OCI-LY3 (cell line): Measurements from ENCODE around the gene SLC43A2.
"Not testable (repeated sequence)": the region's sequence is repeated elsewhere in the genome, so short reads cannot be mapped to it uniquely, and the experiment has no call there.

Experiments
- H2AFZ ChIP-seq: fragments of 200-600, 300-600 bp; shearing (Covaris generic); 2 replicates; pipeline ENCODE4 v1.6.0; 2014; ENCODE audit warnings: antibody characterized with exemption, low read depth, low read length
- H3K27ac ChIP-seq: fragments of 200-600, 300-600 bp; sonication (generic); 2 replicates; pipeline ENCODE4 v1.5.1; 2014; ENCODE audit warnings: mild to moderate bottlenecking, low read length, moderate library complexity, mixed read lengths
- H3K27me3 ChIP-seq: fragments of 200-600, 300-600 bp; sonication (generic); 2 replicates; pipeline ENCODE4 v1.6.1; 2014; ENCODE audit warnings: low read depth, low read length, mixed read lengths
- H3K36me3 ChIP-seq: fragments of 200-600, 300-600 bp; sonication (generic); replicated peaks from 2 replicates; pipeline ENCODE3; 2014; ENCODE audit warnings: low read depth, low read length, mixed read lengths
- H3K4me1 ChIP-seq: fragments of 300-600, 200-600 bp; sonication (generic); 2 replicates; pipeline ENCODE4 v1.6.1; 2014; ENCODE audit warnings: low read length, mixed read lengths
- H3K4me2 ChIP-seq: fragments of 200-600, 300-600 bp; sonication (generic); 2 replicates; pipeline ENCODE4 v1.6.1; 2014; ENCODE audit warnings: low read length, mixed read lengths
- H3K4me3 ChIP-seq: fragments of 300-600, 200-600 bp; sonication (generic); 2 replicates; pipeline ENCODE4 v1.5.1; 2014; ENCODE audit warnings: antibody characterized with exemption, mild to moderate bottlenecking, low read length, moderate library complexity
- H3K79me2 ChIP-seq: fragments of 300-600, 200-600 bp; shearing (Covaris generic); 2 replicates; pipeline ENCODE4 v1.6.1; 2014; ENCODE audit warnings: mild to moderate bottlenecking, low read length, mixed read lengths
- H3K9ac ChIP-seq: fragments of 300-600, 200-600 bp; shearing (Covaris generic); 2 replicates; pipeline ENCODE4 v1.6.0; 2014; ENCODE audit warnings: mild to moderate bottlenecking, low read length, moderate library complexity
- H3K9me3 ChIP-seq: fragments of 200-600, 300-600 bp; shearing (Covaris generic); 2 replicates; pipeline ENCODE4 v1.6.1; 2014; ENCODE audit warnings: low read length, mixed read lengths; ENCODE audit not compliant: insufficient read depth
- H4K20me1 ChIP-seq: fragments of 200-600, 300-600 bp; sonication (generic); 2 replicates; pipeline ENCODE4 v1.6.1; 2016; ENCODE audit warnings: low read length, mixed read lengths; ENCODE audit not compliant: insufficient read depth
- EZH2phosphoT487 ChIP-seq: fragments of 200-600 bp; shearing (Covaris generic); IDR thresholded peaks from 2 replicates; pipeline ENCODE4 v1.6.1; 2018; ENCODE audit warnings: antibody characterized with exemption, mixed run types, low read depth
- TF ChIP-seq, protein P1 (sequence below): fragments of 200-600, 300-600 bp; sonication (generic); IDR thresholded peaks from 2 replicates; pipeline ENCODE4 v1.5.1; 2014; ENCODE audit warnings: antibody characterized with exemption, low read length, low read depth

SLC43A2 gene

GRCh38 chr17:1563786-1564613 lies 64.6 kb downstream of the SLC43A2 start:
- no peaks in the 10 kb centered on the region for H3K36me3 ChIP-seq
- no peak overlapping the region for H2AFZ ChIP-seq
- H4K20me1 ChIP-seq, result peaks cover 22% of the 10 kb centered on the region
- no peaks in the 10 kb centered on the region for H3K27me3 ChIP-seq
- no peak overlapping the region for H3K4me3 ChIP-seq
- TF ChIP-seq EZH2phosphoT487, result no peak
- no peak overlapping the region for H3K4me2 ChIP-seq
- peaks cover 21% of the 10 kb centered on the region for H3K4me1 ChIP-seq
- H3K27ac ChIP-seq, result no peak overlapping the region
- H3K9ac ChIP-seq, result no peak overlapping the region
- no peaks in the 10 kb centered on the region for H3K9me3 ChIP-seq
- peaks cover 35% of the 10 kb centered on the region for H3K79me2 ChIP-seq

DNA sequence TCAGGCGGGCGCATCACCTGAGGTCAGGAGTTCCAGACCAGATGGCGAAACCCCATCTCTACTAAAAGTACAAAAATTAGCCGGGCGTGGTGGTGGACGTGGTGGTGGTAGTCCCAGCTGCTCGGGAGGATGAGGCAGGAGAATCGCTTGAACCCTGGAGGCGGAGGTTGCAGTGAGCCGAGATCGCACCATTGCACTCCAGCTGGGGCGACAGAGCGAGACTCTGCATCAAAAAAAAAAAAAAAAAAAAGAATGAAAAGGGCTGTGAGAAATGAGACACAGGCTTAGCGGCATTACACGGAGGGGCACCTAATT lies 65.2 kb downstream of the SLC43A2 start:
- H3K27me3 ChIP-seq, H2AFZ ChIP-seq, H3K9ac ChIP-seq, H3K27ac ChIP-seq, H3K9me3 ChIP-seq, H3K36me3 ChIP-seq: not testable (repeated sequence)
- Histone ChIP-seq H4K20me1 (peaks cover 26% of the 10 kb centered on the region), H3K79me2 (peaks cover 40% of the 10 kb centered on the region), H3K4me3 (peak overlapping the region; percentile 74; the same call in 1 of the 2 replicates), H3K4me1 (peaks cover 21% of the 10 kb centered on the region), H3K4me2 (0 out of 2 replicates have a peak overlapping the region, but pooled peaks have one; percentile 85)

- no peaks in the 10 kb centered on the region for H3K9me3 ChIP-seq
- TF ChIP-seq EZH2phosphoT487, result no peak
- TF ChIP-seq, protein P1, sequence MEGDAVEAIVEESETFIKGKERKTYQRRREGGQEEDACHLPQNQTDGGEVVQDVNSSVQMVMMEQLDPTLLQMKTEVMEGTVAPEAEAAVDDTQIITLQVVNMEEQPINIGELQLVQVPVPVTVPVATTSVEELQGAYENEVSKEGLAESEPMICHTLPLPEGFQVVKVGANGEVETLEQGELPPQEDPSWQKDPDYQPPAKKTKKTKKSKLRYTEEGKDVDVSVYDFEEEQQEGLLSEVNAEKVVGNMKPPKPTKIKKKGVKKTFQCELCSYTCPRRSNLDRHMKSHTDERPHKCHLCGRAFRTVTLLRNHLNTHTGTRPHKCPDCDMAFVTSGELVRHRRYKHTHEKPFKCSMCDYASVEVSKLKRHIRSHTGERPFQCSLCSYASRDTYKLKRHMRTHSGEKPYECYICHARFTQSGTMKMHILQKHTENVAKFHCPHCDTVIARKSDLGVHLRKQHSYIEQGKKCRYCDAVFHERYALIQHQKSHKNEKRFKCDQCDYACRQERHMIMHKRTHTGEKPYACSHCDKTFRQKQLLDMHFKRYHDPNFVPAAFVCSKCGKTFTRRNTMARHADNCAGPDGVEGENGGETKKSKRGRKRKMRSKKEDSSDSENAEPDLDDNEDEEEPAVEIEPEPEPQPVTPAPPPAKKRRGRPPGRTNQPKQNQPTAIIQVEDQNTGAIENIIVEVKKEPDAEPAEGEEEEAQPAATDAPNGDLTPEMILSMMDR, result no peak
- peaks cover 23% of the 10 kb centered on the region for H3K4me1 ChIP-seq
- peaks cover 51% of the 10 kb centered on the region for H3K79me2 ChIP-seq
- H3K27ac ChIP-seq, result no peak overlapping the region
- H3K4me2 ChIP-seq, result peak overlapping the region; percentile 96
- no peaks in the 10 kb centered on the region for H3K27me3 ChIP-seq
- peaks cover 28% of the 10 kb centered on the region for H4K20me1 ChIP-seq
- peak overlapping the region; percentile 83 for H3K4me3 ChIP-seq
- H3K36me3 ChIP-seq, result no peaks in the 10 kb centered on the region
- H3K9ac ChIP-seq, result peak overlapping the region; percentile 83
- H2AFZ ChIP-seq, result no peak overlapping the region
Measured at GRCh38 chr17:1562176-1562643, 66.4 kb downstream of the SLC43A2 start.

DNA sequence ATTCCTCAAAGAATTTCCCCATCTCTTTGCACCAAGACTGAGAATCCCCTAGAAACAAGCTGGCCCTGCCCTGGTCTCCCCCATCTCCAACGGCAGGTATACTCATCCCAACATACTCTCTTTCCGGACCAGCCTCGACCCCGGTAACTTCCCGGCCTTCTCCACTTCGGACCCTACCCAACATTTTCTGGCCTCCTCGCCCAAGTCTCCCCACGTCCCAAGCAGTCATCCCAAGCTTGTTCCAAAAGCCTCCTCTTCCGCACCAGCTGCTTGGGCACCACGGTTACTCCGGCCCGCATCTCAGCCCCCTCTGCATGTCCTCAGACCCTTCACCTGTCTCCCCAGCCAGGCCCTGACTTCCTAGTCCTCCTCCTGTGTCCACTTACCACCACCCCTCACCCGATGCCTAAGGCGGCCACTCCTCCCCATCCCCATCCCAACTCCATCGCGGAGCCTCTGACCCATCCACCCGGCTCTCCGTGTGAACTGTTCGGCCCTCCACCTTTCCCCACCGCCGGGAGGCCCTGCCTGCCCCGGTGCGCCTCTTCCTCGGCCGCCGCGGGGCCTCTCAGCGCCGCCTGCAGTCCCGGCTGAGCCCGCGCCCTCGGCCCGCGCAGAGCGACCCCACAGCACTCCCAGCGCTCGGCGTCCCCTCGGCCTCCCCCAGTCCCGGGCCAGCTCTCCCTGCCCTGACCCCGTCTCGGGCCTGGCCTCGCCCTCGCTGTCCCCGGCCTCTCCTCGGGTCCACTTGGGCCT lies 67.0 kb downstream of the SLC43A2 start:
- no peaks in the 10 kb centered on the region for H3K36me3 ChIP-seq
- no peak overlapping the region for H2AFZ ChIP-seq
- no peaks in the 10 kb centered on the region for H3K27me3 ChIP-seq
- peaks cover 26% of the 10 kb centered on the region for H3K4me1 ChIP-seq
- H3K9me3 ChIP-seq, result no peaks in the 10 kb centered on the region
- peak overlapping the region; percentile 83 for H3K4me3 ChIP-seq
- H3K79me2 ChIP-seq, result peaks cover 56% of the 10 kb centered on the region
- peak overlapping the region; percentile 83 for H3K9ac ChIP-seq
- no peak overlapping the region for H3K27ac ChIP-seq
- TF ChIP-seq EZH2phosphoT487, result no peak
- TF ChIP-seq, protein P1, result peak; percentile 29
- H3K4me2 ChIP-seq, result peak overlapping the region; percentile 96
- peaks cover 28% of the 10 kb centered on the region for H4K20me1 ChIP-seq
